ENCODE measurements around the gene MTPN. TPM values are rescaled to one million over a fixed set of nuclear protein-coding genes. Genes with fewer than 3 reads are reported as not detected.

Gene MTPN
- total RNA-seq, 4 donors from 2014 or later: 66.3 to 94.6 (median 75.0) TPM

Small RNA genes within 50 kb of the gene (small RNA-seq; reads per million reads assigned to genes)
- not detected for gene RNU6-223P

Other genes starting within 250 kb of the MTPN start
- not detected for gene SLC13A4, start 249.2 kb downstream of the MTPN start, total RNA-seq
- gene FAM180A, start 228.5 kb downstream of the MTPN start, total RNA-seq: 1 to 10 TPM; 2.1 to 7.7 (median 3.7) TPM